Gastrocnemius medialis (tissue), 4 donors: Measurements from ENCODE around the gene KIAA1217. TPM values are rescaled to one million over a fixed set of nuclear protein-coding genes. Genes with fewer than 3 reads are reported as not detected.

Experiments used
- ATAC-seq, 2 donors: fragments of 150-250 bp; one replicate each; pipeline ENCODE4 v1.9.1; 2016
- DNase-seq, 2 donors: peaks; one replicate each; pipeline ENCODE4 v3.0.0-alpha.2; 2019
- H3K27ac ChIP-seq, 4 donors: fragments of 200-600 bp; sonication (generic); 1 replicate in 1 of 4; 2 replicates in 3 of 4; pipeline ENCODE4 v1.5.1; 2016 to 2018; ENCODE audit warnings: mild to moderate bottlenecking in 2 of 4, moderate library complexity in 1 of 4
- H3K27me3 ChIP-seq, 3 donors: fragments of 200-600 bp; sonication (generic) in 2 of 3; 1 replicate in 1 of 3; 2 replicates in 2 of 3; pipeline versions ENCODE4 v1.5.1 to v1.6.0; 2016 to 2019; ENCODE audit warnings: mild to moderate bottlenecking in 1 of 3, moderate library complexity in 1 of 3
- H3K36me3 ChIP-seq, 2 donors: fragments of 200-600 bp; sonication (generic) in 1 of 2; one replicate each; pipeline ENCODE4 v1.5.1; 2017 to 2018
- H3K4me1 ChIP-seq, 2 donors: fragments of 200-600 bp; sonication (generic) in 1 of 2; one replicate each; pipeline ENCODE4 v1.5.1; 2016 to 2017; ENCODE audit warnings: mild to moderate bottlenecking in 2 of 2
- H3K4me3 ChIP-seq, 4 donors: fragments of 200-600 bp; sonication (generic) in 3 of 4; 1 replicate in 1 of 4; 2 replicates in 3 of 4; pipeline ENCODE4 v1.5.1; 2016 to 2019; ENCODE audit warnings: mild to moderate bottlenecking in 2 of 4
- H3K9me3 ChIP-seq, 3 donors: fragments of 200-600 bp; sonication (generic) in 2 of 3; 1 replicate in 1 of 3; 2 replicates in 2 of 3; pipeline ENCODE4 v1.5.1; 2016 to 2019
- CTCF ChIP-seq, 5 experiments: fragments of 450-650 bp in 3 of 5; fragments of 200-600 bp in 2 of 5; sonication (generic) in 2 of 5; IDR thresholded peaks in 4 of 5; conservative IDR thresholded peaks in 1 of 5; 1 replicate in 4 of 5; 2 replicates in 1 of 5; pipeline ENCODE4 v1.5.1; 2016 to 2019; ENCODE audit warnings: antibody characterized with exemption in 5 of 5, mild to moderate bottlenecking in 3 of 5, moderate library complexity in 3 of 5
- POLR2A ChIP-seq, 2 donors: fragments of 450-650 bp; IDR thresholded peaks; one replicate each; pipeline ENCODE4 v1.6.1; 2017; ENCODE audit warnings: antibody characterized with exemption in 2 of 2, mild to moderate bottlenecking in 2 of 2, moderate library complexity in 2 of 2
- in situ Hi-C, 4 donors: fragments of 200-750 bp; cut with MboI; loops; one replicate each; pipeline versions ENCODE4 v1.15.0 to v1.8.0; 2017; ENCODE audit warnings: low sequenced_read_pairs in 4 of 4
- intact Hi-C: fragments of 100-400 bp; cut with DNase I; formaldehyde crosslinking; loops from one replicate; pipeline ENCODE4 v1.15.1; 2023; ENCODE audit warnings: low total_unique reads
- total RNA-seq, 4 donors: library from RNA; depleted of rRNA; stranded (reverse); fragments of >200 nt; gene quantifications; one replicate each; pipeline versions ENCODE4 v1.1.0 to v1.2.3, GENCODE V29; 2016

Gene KIAA1217
- total RNA-seq, 4 donors from 2014 or later: 152 to 266 (median 155) TPM

GRCh38 chr10:24418532-24418931, 209.6 kb downstream of the KIAA1217 start:
- Histone ChIP-seq H3K27me3 (no peaks in the 10 kb centered on the region), H3K4me3 (no peak overlapping the region), H3K9me3 (no peaks in the 10 kb centered on the region), H3K4me1 (peaks cover 26 to 35% of the 10 kb centered on the region in 2 donors), H3K36me3 (no peaks in the 10 kb centered on the region), H3K27ac (peak overlapping the region; percentile 24 to 97 (median 92))
- TF ChIP-seq CTCF (IDR thresholded peaks at IDR 0.05 in 4 of 5, conservative IDR thresholded peaks at IDR 0.05 in 1 of 5) (peak in 1 of 5 experiments; percentile 29), POLR2A (IDR thresholded peaks at IDR 0.05) (no peak)
- intact Hi-C loops: no loop called here
- no peak for ATAC-seq
- no peak for DNase-seq
- in situ Hi-C loops: no loop called here

GRCh38 chr10:24419066-24419465, 210.1 kb downstream of the KIAA1217 start:
- Histone ChIP-seq H3K36me3 (no peaks in the 10 kb centered on the region), H3K27ac (peak overlapping the region; percentile 24 to 97 (median 92)), H3K27me3 (no peaks in the 10 kb centered on the region), H3K4me1 (peaks cover 22 to 30% of the 10 kb centered on the region in 2 donors), H3K9me3 (no peaks in the 10 kb centered on the region), H3K4me3 (no peak overlapping the region)
- in situ Hi-C loops (no loop called here), intact Hi-C loops (no loop called here)
- ATAC-seq: no peak
- no peak for DNase-seq
- TF ChIP-seq CTCF (IDR thresholded peaks at IDR 0.05 in 4 of 5, conservative IDR thresholded peaks at IDR 0.05 in 1 of 5) (no peak), POLR2A (IDR thresholded peaks at IDR 0.05) (no peak)

GRCh38 chr10:24425151-24425550, 216.2 kb downstream of the KIAA1217 start:
- in situ Hi-C loops: no loop called here
- DNase-seq (no peak), ATAC-seq (no peak)
- Histone ChIP-seq H3K36me3 (no peaks in the 10 kb centered on the region), H3K9me3 (no peaks in the 10 kb centered on the region), H3K4me1 (peaks cover 0 to 13% of the 10 kb centered on the region in 2 donors), H3K27me3 (no peaks in the 10 kb centered on the region), H3K27ac (no peak overlapping the region), H3K4me3 (no peak overlapping the region)
- TF ChIP-seq CTCF (IDR thresholded peaks at IDR 0.05 in 4 of 5, conservative IDR thresholded peaks at IDR 0.05 in 1 of 5) (no peak), POLR2A (IDR thresholded peaks at IDR 0.05) (no peak)
- intact Hi-C loops: no loop called here

GRCh38 chr10:24427678-24428409, 218.9 kb downstream of the KIAA1217 start:
- in situ Hi-C loops: no loop called here
- Histone ChIP-seq H3K36me3 (no peaks in the 10 kb centered on the region), H3K4me1 (peaks cover 0 to 20% of the 10 kb centered on the region in 2 donors), H3K9me3 (no peaks in the 10 kb centered on the region), H3K27ac (peak overlapping the region in 1 of 4 donors; percentile 35), H3K4me3 (no peak overlapping the region), H3K27me3 (no peaks in the 10 kb centered on the region)
- no peak for DNase-seq
- TF ChIP-seq POLR2A (IDR thresholded peaks at IDR 0.05): no peak
- TF ChIP-seq CTCF (IDR thresholded peaks at IDR 0.05 in 4 of 5, conservative IDR thresholded peaks at IDR 0.05 in 1 of 5): no peak
- intact Hi-C loops: no loop called here
- peak in 1 of 2 donors; percentile 39 for ATAC-seq
